Measurements from ENCODE around the gene ASTN2.

Gene ASTN2

DNA sequence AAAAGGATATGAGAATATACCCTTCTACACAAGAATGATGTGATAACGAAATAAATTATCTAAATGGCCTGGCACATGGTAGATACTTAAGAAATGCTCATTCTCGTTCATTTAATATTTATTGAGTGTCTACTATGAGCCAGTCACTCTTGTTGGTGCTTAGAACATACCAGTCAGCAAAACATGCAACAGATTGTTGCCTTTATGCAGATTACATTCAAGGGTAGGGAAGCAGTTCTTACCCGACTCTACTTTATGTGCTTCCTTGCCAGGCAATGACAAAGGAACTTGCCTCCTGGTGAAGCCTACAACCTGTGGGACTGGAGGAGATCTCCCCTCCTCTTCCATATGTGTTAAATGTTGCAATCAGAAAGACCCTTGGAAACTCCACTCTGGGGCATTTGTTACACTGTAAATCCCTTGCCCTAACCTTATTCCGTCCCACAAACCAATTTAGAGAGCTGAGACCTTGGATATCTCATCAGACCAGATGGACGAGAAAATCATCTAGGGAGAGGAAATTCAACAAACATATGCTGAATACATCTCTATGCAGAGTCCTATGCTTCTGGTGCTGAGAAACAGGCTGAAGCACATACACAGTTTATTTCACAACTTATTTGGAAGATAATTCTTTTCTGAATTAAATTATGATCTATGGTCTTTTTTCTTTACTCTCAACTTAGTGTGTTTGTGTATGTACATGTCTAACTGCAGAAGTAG is 855.9 kb downstream of the ASTN2 start:
- no peak for DNase-seq (ENCODE audit: low spot score)

DNA sequence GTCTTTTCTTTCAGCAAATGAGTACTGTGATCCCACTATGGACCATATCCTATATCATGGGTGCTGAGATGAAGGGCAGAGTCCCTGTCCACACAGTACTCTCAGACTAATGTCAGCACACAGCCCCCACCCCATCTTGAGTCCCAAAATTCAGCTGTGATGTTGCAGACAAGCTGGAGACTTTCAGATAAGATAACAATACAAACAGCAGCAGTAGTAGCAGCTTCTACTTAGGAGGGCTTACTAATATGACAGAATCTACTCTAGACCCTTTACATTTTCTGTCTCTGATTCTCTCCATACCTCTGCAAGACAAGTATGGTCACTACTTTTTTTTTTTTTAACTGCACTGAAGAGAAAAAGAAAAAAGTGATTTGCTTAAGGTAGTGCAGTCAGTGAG is 856.8 kb downstream of the ASTN2 start:
- no peak for DNase-seq (ENCODE audit: low spot score)

DNA sequence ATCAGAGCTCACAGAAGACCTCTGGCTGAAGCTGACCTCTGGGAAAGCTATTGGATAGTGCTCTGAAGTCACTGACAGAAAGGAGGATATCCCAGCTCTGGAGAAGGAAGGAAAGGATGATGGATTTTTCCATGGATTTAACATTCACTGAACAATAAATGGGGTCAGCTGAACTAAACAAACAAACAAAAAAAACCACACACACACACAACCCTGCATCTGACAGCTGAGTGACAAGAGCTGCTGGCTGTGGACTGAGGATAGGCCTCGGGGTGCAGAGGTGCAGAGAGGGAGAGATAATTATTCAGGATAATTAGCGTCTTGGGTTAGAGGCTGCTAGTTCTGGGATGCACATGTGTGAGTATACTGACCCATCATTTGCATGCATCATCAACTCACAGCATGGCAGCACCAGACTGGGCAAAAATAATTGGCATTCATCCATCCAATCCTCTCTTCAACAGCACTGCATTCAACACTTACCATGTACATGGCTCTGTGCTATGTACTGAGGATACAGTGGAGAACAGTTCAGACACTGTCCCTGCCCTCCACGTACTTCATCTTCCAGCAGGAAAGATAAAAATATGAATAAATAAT is 859.2 kb downstream of the ASTN2 start:
- DNase-seq (ENCODE audit: low spot score) = no peak

DNA sequence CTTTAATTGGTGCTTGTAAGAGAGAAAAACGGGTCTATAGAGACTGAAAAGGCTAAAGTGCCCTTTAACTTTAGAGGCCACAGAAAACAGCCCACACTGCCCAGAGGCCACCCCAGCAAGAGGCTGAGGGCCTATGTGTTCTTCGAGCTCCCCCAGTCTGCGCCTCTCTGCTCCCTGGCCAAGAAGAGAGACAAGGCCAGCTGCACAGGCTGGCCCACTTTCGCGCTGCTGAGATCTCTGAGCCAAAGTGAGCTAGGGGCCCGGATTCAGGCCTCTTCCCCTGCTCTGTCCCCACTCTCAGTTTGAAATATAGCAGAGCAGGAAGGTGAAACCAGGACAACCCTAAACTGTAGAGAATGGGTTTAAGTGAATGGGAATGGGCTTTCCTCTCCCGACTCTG is 859.7 kb downstream of the ASTN2 start:
- DNase-seq (ENCODE audit: low spot score) = no peak

DNA sequence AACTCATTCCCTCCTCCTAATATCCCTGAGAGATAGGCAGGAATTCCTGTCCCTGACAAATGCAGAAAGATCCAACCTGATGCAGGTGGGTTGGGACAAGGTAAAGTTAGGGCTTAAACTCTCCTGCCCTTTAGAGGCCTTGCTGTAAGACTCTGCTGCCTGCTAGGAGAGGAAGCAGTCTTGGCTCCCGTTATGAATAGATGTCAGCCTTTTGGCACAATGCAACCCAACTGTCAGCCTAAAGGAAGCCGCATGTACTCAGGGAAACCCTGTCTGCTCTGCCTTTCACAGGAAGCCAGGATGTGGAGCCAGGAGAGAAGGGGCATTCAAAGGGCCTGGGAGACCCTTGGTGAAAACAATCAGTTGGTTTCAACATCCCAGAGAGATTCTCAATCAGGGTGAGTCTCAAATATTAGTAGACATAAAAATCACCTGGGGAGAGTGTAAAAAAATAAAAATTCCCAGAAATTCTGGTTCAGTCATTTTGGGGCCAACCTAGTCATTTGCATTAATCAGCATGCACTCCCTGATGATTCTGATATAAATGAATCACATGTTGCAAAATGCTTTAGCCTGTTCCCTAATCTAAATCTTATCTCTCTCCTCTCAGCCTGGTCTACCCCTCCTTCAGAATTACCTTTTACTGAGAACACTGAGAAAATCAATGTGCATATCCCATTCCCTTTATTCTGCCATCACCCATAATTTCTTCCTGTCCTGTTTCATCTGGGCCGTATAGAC is 864.0 kb downstream of the ASTN2 start:
- DNase-seq (ENCODE audit: low spot score) = no peak

DNA sequence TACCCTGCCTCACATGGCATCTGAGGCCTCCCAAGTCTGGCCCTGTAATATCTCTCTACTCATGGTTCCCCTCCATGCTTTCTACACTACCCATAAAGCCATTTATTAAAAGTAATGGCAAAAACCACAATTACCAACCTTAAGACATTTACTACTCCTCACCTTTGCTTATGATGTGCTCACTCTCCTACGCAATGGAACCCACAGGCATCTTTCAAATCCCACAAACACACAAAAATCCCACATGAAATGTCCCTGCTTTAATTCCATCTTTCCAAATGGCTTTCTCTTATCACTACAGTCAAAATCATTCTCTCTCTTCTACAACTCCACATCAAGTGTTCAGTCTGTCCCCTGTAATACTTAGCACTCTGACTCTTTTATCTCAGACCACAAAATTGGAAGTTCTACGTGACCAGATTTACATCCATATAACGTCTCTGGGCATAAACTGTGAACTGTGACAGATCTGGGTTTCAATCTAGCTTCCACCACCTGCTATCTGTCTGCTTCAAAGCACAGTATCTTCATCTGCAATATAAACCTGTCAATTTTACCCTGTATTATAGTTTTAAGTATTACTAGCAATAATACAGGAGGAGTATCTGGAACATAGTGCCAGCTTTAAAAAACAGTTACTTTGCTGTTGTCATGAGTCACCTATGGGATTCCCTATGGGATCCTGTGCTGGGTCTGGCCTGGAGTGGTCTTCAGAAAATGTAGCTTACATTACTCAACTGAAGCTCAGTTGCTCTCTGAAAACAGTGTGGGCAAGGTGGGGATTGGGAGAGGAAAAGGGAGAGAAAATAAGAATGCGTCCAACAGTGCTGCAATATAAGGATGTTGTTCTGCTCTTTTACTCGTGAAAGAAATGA is 864.8 kb downstream of the ASTN2 start:
- DNase-seq (ENCODE audit: low spot score) = no peak

DNA sequence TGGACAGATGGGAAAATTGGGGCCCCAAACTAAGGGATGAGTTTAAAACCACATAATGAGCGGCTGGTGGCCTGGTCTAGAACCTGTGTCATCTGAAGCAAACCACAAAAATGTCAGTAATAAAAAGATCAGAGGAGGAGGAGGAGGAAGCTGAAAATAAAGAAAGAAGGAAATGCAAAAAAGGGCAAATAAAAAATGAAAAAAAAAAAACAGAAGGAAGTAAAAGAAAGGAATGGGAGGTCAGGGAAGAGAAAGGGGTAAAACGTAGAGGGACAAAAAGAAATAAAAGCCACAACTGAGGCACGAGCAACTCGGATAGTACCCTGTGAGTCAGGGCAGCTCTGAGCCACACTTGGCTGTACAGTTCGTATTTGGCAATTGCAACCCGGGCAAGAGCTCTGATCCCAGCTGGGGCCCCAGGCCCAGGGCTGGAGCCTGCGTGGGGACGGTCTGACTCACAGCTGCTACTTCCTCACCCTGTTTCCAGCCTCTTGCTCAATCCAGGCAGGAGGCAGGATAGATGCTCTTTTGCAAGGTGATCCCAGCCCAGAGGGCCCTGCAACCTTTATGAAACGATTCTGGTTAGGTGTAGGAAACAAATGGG is 865.7 kb downstream of the ASTN2 start:
- peak; percentile 70 for DNase-seq (ENCODE audit: low spot score)

DNA sequence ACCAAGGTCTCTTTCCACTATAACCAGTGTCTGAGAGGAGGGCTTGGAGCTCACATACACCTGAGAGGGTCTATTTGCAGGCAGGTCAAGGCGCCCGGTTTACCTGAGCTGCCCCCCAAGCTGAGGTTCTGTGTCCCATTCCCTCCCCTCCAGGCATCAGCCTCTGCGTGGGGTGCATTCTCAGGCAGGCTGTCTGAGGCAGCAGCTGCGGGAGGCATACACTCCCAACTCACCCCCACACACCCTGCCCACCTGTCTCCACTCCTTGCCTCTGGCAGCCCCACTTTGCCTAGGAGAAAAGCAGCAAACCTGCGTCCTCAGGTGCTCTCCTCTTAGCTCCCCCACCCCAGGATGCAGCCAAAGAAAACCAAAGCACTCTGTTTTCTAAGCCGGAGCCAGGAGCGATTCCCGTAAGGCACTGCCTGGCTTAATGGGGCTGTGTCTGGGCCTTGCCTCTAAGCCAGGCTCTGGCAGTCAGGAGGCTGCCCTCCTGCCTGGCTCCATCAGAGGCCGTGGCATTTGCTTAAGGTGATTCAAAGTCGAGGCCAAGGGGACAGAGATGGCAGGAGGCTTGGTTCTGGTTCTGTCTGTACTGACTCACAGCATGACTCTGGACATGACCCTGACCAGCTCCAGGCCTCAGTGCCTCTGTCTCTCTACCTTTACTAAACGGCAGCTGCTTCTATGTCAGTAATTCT is 867.0 kb downstream of the ASTN2 start:
- no peak for DNase-seq (ENCODE audit: low spot score)

DNA sequence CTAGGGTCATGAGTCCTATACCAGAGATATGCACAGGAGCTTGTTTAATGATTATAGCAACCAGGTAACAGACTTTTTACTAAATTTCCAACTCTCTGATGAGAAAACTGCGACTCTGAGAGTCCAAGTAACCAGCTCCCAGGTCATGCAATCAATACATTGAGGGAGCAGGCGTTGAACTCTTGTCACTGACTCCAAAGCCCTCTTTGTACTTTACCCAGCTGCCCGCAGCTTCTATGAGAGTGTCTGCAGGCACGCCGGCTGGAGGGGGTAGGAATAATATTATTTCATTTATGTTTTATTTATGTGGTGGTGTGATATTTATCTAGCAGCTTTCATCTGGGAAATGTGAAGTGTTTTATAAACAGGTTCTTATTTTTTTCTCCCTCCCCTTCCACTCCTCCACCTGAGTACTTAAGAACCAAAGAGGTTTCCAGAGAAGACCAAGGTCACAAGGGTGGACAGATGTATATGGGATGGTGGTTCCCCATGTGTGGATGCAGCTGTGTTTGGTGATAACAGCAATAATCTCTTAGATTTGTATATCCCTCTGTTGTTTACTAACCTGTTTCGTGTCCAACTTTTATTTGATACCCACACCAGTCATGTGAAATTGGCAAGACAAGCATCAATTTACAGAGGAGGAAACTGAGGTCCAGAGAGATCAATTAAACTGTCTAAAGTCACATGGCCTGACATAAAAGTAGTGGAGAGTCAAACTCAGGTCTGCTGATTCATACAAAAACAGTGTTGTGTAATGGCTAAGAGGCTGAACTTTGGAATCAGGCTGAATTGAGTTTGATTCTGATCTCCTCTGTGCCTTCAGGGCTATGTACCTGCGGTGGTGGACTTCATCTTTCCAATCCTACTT is 867.9 kb downstream of the ASTN2 start:
- peak; percentile 40 for DNase-seq (ENCODE audit: low spot score)

DNA sequence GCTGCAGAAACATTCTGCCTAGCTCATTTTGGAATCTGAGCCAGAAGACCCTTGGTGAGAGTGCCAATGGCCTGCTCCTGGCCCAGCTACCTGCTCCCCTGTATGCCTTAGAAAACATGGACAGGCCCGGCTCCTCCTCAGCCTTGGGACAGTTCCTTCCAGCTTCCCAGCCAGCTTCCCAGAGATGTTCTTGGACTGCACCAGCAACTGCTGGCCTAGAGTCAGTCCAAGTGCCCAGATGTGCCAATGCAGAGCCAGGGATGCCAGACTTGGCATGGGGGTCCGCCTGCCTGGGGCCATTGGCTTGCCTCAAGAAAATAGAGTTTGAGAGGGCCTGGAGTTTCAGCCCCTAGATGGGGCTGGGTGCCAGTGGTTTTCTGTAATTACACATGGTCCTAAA is 870.0 kb downstream of the ASTN2 start:
- DNase-seq (ENCODE audit: low spot score) = no peak

DNA sequence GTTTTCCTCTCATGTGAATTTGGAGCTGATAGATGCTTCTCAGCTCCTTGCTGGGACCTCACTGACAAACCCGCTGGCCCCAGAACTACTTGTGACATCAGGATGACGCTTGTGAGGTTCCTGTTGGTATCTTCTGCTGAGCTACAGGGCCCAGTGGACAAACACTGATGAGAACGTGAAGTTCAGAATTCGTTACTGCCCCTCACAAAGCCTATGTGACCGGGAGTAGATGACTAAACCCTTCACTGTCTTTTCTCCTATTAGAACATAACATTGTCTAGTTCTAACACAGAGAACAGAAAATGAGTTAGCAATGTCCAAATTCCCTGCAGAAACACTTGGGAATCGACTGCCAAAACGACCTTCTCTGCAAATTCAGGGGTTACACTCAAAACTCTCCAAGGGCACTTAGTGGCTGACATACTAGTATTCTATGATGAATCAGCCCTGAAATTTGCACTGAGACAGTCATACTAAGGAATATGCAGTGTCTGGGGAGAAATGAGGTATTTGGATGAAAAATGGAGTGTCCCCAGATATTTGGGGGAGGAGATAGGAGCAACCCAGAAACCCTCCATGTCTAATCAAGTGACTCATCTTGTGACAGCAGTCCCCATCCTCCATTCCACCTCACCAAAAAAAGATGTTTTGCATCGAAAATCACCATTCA is 871.0 kb downstream of the ASTN2 start:
- DNase-seq (ENCODE audit: low spot score) = no peak

DNA sequence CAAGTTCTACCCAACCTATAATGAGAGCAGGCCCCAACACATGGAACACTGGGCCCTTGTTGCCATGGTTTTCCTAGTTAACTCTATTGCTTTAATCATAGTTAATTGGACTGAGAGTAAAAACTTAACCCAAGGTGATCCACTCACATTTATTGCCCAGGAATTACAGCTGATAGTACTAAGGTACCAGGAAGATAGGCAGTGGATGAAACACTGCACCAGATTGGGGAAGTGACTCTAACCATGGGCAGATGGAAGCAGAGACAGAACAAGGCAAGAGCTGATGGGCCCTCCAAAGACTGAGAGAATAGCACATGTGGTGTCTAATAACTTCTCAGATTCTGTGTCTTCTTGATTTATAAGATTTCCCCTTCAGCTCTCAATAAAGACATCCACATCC is 873.5 kb downstream of the ASTN2 start:
- DNase-seq (ENCODE audit: low spot score) = no peak

DNA sequence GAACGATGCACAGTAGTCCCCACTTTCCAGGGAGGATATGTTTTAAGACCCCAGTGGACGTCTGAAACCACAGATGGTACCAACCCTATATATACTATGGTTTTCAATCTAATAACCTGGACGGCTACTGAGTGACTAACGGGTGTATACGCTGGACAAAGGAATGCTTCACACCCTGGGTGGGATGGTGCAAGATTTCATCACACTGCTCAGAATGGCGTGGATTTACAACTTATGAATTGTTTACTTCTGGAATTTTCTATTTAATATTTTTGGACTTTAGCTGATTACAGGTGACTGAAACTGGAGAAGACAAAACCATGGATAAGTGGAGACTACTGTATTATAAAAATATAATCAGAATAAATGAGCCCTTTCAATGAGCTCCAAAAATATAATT is 875.3 kb downstream of the ASTN2 start:
- DNase-seq (ENCODE audit: low spot score) = no peak

DNA sequence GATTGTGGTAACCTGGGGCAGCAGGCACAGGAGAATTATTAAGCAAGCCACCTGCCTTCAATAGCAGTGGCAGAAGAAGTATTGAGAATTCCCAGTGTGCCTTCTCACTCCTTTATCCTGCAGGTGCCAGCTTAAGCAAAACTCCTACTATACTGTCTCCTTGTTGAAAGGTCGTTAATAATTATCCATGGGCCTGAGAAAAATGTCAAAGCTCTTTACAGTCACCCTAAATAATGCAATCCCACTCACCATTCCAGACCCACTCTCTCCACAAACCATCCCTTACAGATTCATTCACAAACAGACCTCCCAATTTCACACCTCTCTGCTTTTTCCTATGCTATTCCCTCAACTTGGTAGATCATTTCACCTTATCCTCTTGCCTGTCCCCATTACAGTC is 889.2 kb downstream of the ASTN2 start:
- no peak for DNase-seq (ENCODE audit: low spot score)

DNA sequence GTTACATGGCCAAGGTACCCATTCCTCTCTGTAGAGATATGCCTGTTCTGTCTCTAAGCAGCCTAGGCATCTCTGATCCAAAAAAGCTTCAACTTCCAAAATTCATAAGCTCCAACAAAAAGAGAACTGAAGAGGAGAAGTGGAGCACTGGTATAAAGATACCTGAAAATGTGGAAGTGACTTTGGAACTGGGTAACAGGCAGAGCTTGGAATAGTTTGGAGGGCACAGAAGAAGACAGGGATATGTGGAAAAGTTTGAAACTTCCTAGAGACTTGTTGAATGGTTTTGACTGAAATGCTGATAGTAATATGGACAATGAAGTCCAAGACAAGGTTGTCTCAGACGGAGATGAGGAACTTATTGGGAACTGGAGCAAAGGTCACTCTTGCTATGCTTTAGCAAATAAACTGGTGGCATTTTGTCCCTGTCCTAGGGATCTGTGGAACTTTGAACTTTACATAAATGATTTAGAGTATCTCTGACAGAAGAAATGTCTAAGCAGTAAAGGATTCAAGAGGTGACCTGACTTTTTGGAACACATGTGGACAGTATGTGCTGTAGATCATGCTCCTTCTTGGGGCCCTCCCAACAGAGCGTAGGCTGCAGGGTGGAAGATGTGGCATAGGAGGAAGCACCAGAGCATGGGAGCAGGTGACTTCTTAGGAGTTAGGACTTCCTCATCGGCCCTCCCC is 889.9 kb downstream of the ASTN2 start:
- DNase-seq (ENCODE audit: low spot score) = no peak

DNA sequence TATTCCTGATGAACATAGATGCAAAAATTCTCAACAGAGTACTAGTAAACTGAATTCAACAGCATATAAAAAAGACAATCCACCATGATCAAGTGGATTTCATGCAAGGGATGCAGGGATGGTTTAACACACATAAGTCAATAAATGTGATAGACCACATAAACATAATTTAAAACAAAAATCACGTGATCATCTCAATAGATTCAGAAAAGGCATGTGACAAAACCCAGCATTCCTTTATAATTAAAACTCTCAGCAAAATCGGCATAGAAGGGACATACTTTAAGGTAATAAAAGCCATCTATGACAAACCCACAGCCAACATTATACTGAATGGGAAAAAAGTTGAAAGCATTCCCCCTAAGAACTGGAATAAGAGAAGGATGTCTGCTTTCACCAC is 894.6 kb downstream of the ASTN2 start:
- no peak for DNase-seq (ENCODE audit: low spot score)

DNA sequence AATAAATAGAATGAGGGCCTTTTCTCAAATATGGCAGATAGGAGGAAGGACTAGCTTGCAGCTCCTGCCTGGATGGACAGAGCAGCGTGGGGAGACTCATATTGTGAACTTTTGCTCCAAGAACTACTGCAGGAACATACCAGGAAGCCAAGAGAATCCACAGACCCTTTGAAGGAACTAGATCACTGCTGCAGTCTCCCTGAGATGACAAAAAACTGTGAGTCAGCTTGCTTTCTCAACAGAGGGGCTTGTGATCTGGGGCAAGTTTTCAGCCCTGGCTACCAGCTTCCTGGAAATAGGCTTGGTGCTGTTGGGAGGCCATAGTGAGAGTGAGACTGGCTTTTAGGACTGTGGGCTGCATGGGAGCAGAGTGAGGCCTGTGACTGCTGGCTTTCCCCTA is 898.4 kb downstream of the ASTN2 start:
- no peak for DNase-seq (ENCODE audit: low spot score)

DNA sequence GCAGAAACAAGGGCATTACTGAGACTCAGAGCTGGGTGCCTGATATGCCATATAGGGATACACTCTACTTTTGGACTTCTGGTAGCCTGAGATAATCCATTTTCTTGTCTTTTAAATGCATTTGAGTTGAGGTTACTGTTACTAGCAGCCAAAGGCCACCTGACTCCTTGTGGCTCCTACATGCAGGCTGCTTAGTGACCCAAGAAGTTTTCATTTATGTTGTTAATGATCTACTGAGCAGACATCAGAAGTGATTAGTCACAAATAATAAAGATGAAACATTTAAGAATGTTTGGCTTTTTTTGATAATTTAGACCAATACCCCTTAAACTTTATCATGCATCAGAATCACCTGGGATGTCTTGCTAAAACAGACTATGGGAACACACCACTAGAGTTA is 899.3 kb downstream of the ASTN2 start:
- DNase-seq (ENCODE audit: low spot score) = no peak

DNA sequence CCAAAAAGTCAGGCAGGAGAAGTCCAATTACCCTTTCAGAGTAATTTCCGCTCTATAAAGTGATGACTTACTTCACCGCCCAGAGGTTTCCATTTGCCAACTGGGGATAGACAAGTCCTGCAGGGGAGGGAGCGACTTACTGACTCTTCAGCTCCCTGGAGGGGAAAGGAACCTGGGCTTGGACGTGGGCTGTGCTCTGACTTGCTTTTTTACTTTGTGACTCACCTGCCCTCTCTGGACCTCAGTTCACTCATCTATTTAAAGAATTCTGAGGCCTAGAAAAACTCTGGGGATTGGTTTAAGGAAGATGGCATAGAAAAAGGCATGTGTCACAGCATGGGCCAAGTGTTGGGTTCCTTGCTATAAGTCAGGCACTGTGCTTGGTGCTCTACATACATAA is 908.2 kb downstream of the ASTN2 start:
- no peak for DNase-seq (ENCODE audit: low spot score)

Data from HuH-7 (cell line).